Measurements from ENCODE around the gene METRN. TPM values are rescaled to one million over a fixed set of nuclear protein-coding genes. Genes with fewer than 3 reads are reported as not detected.

METRN gene
- polyA plus RNA-seq, 1 of the 3 experiments (the other 2 are of a cell fraction), result 59.7 TPM

DNA sequence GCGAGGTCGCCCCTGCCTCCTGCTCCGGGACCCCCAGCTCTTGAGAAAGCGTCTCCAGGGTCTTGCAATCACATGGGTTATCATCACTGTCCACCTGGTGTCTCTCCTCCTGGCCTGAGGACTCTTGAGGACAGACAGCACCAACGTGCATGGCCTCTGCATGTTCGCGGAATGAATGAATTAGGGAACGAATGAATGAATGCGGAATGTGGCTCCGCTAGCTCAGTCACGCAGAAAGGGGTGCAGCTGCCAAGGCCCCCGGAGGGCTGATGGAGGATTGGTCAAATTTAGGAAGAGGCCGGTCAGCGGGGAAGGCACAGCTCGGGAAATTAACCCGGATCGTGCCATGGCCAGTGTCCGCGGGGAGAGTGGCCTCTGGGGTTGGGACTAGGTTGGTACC is 12.6 kb upstream of the METRN start:
- 82% methylated on average over 19 of the region's 19 CpGs for WGBS (ENCODE audit: low lambda C conversion rate)
- Histone ChIP-seq H3K27me3 (ENCODE audit: insufficient read depth) (no peaks in the 10 kb centered on the region), H3K4me3 (ENCODE audit: low read depth in 2 of 2, low read length in 1 of 2) (no peak overlapping the region), H3K9ac (no peak overlapping the region), H3K36me3 (replicated peaks in 1 of 2; ENCODE audit: control insufficient read depth in 1 of 2, insufficient read depth in 2 of 2, low read length in 1 of 2) (no peaks in the 10 kb centered on the region), H3K9me3 (no peaks in the 10 kb centered on the region), H3K4me2 (no peak overlapping the region), H3K79me2 (ENCODE audit: insufficient read depth) (peaks cover 67% of the 10 kb centered on the region), H3K27ac (ENCODE audit: low read depth in 2 of 2, low read length in 1 of 2) (no peak overlapping the region), H2AFZ (ENCODE audit: low read depth) (no peak overlapping the region), H3K9me2 (no peaks in the 10 kb centered on the region), H4K20me1 (ENCODE audit: insufficient read depth) (peaks cover 59% of the 10 kb centered on the region), H3K4me1 (ENCODE audit: control insufficient read depth in 1 of 2, insufficient read depth in 2 of 2, low read depth in 1 of 2, low read length in 1 of 2) (peaks cover 4 to 19% of the 10 kb centered on the region in 2 experiments; a peak in 1 of 4 replicates), H3F3A (replicated peaks; ENCODE audit: insufficient read depth) (peaks cover 5% of the 10 kb centered on the region)
- DNase-seq, result no peak
- POLR2A ChIA-PET, result interaction anchor here (0.6 kb wide), 1 partner anchor 48 kb away, joined by 3 read pairs; no protein-coding TSS in a partner anchor
- CTCF ChIA-PET, result interaction anchor here (0.8 to 22.4 kb wide), 9 partner anchors 8 to 355 kb away, joined by 3 to 358 read pairs (median 4); partner anchors contain the start of genes ANTKMT, CCDC78, HAGHL and METRN
- no peak for TF ChIP-seq MXI1 (IDR thresholded peaks at IDR 0.05; ENCODE audit: low read depth, low read length)
- no peak for TF ChIP-seq GABPA (IDR thresholded peaks at IDR 0.05; ENCODE audit: low read depth)
- TF ChIP-seq RCOR1 (IDR thresholded peaks at IDR 0.05; ENCODE audit: low read length), result no peak
- TF ChIP-seq POLR2AphosphoS5 (IDR thresholded peaks at IDR 0.05; ENCODE audit: low read depth, low read length), result no peak
- TF ChIP-seq SIN3A (IDR thresholded peaks at IDR 0.05; ENCODE audit: borderline replicate concordance, low read depth, low read length), result no peak
- TF ChIP-seq, protein P1, sequence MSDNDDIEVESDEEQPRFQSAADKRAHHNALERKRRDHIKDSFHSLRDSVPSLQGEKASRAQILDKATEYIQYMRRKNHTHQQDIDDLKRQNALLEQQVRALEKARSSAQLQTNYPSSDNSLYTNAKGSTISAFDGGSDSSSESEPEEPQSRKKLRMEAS (IDR thresholded peaks at IDR 0.05; ENCODE audit: low read depth), result no peak
- no peak for TF ChIP-seq TAF1 (IDR thresholded peaks at IDR 0.05; ENCODE audit: borderline replicate concordance, low read depth, low read length)

DNA sequence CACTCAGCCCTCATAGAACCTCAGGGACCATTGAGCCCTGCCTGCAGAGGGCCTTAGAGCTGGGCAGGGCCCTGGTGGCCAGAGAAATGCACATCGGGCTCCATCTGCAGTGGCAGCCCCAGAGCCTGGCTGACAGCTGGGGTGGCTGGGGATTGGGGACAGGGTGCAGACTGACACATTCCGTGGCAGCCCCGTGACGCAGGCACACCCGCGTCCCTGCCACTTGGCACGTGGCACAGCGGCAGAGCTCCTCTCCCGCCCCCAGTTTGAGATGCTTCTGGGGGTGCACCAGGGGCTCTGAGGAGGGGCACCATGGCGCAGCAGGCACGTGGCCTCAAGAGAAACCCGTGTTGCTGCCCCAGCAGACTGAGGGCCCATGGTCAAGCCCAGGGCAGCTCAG is 11.5 kb upstream of the METRN start:
- ChIA-PET POLR2A (interaction anchor here (2.0 kb wide), 1 partner anchor 13 kb away, joined by 7 read pairs; the partner anchor contains the start of gene WDR24), CTCF (interaction anchor here (0.7 to 22.4 kb wide), 10 partner anchors 10 to 79 kb away, joined by 3 to 358 read pairs (median 4); partner anchors contain the start of genes ANTKMT, CCDC78, CIAO3 and HAGHL)
- no peak overlapping the region for H3K4me2 ChIP-seq
- H3K79me2 ChIP-seq (ENCODE audit: insufficient read depth), result peaks cover 60% of the 10 kb centered on the region
- no peaks in the 10 kb centered on the region for H3K36me3 ChIP-seq (replicated peaks in 1 of 2; ENCODE audit: control insufficient read depth in 1 of 2, insufficient read depth in 2 of 2, low read length in 1 of 2)
- no peak overlapping the region for H3K4me3 ChIP-seq (ENCODE audit: low read depth in 2 of 2, low read length in 1 of 2)
- H4K20me1 ChIP-seq (ENCODE audit: insufficient read depth), result peaks cover 59% of the 10 kb centered on the region
- H3F3A ChIP-seq (replicated peaks; ENCODE audit: insufficient read depth), result peaks cover 5% of the 10 kb centered on the region
- no peaks in the 10 kb centered on the region for H3K9me2 ChIP-seq
- H3K4me1 ChIP-seq (ENCODE audit: control insufficient read depth in 1 of 2, insufficient read depth in 2 of 2, low read depth in 1 of 2, low read length in 1 of 2), result peaks cover 4 to 19% of the 10 kb centered on the region in 2 experiments; a peak in 1 of 4 replicates
- H3K9ac ChIP-seq, result no peak overlapping the region
- no peaks in the 10 kb centered on the region for H3K9me3 ChIP-seq
- H2AFZ ChIP-seq (ENCODE audit: low read depth), result no peak overlapping the region
- no peak for DNase-seq
- H3K27me3 ChIP-seq (ENCODE audit: insufficient read depth), result no peaks in the 10 kb centered on the region
- H3K27ac ChIP-seq (ENCODE audit: low read depth in 2 of 2, low read length in 1 of 2), result no peak overlapping the region
- no peak for TF ChIP-seq FOXJ3 (CRISPR knock-in tag; IDR thresholded peaks at IDR 0.05)
- TF ChIP-seq POLR2AphosphoS5 (IDR thresholded peaks at IDR 0.05; ENCODE audit: low read depth, low read length), result no peak
- no peak for TF ChIP-seq SMC3 (IDR thresholded peaks at IDR 0.05; ENCODE audit: low read depth, low read length)
- TF ChIP-seq, protein P2, sequence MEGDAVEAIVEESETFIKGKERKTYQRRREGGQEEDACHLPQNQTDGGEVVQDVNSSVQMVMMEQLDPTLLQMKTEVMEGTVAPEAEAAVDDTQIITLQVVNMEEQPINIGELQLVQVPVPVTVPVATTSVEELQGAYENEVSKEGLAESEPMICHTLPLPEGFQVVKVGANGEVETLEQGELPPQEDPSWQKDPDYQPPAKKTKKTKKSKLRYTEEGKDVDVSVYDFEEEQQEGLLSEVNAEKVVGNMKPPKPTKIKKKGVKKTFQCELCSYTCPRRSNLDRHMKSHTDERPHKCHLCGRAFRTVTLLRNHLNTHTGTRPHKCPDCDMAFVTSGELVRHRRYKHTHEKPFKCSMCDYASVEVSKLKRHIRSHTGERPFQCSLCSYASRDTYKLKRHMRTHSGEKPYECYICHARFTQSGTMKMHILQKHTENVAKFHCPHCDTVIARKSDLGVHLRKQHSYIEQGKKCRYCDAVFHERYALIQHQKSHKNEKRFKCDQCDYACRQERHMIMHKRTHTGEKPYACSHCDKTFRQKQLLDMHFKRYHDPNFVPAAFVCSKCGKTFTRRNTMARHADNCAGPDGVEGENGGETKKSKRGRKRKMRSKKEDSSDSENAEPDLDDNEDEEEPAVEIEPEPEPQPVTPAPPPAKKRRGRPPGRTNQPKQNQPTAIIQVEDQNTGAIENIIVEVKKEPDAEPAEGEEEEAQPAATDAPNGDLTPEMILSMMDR (IDR thresholded peaks at IDR 0.05), result no peak
- WGBS (ENCODE audit: low lambda C conversion rate), result 50% methylated on average over 1 of the region's 12 CpGs
